A673 (cell line): ENCODE measurements around the gene TMEM179. TPM values are rescaled to one million over a fixed set of nuclear protein-coding genes. Genes with fewer than 3 reads are reported as not detected.

Experiments
- BruUV-seq: library from RNA; stranded (reverse); fragments of 400-500 nt; replicated peaks from 2 replicates; lab custom pipeline; 2021; lab: Mats Ljungman, UMichigan
- CTCF ChIA-PET: fragments of 300-600 bp; sonication (Branson Sonifier 250); formaldehyde crosslinking; loops from one replicate; lab custom pipeline; 2022; ENCODE audit warnings: antibody characterized with exemption; lab: Charles Lee
- POLR2A ChIA-PET: fragments of 300-600 bp; sonication (Branson Sonifier 250); formaldehyde crosslinking; loops from one replicate; lab custom pipeline; 2022; ENCODE audit warnings: antibody characterized with exemption; ENCODE audit not compliant: low non-redundant PET; lab: Charles Lee
- DNase-seq: peaks from one replicate; pipeline ENCODE4 v3.0.0-alpha.2; 2015; ENCODE audit warnings: low spot score
- H3K27ac ChIP-seq: fragments of 200-600 bp; sonication (generic); 2 replicates; pipeline ENCODE4 v1.5.1; 2016; ENCODE audit warnings: mixed run types, low read depth, mild to moderate bottlenecking, mixed read lengths, antibody characterized with exemption, low read length; ENCODE audit not compliant: poor library complexity, severe bottlenecking
- H3K27me3 ChIP-seq: fragments of 200-600 bp; sonication (generic); replicated peaks from 2 replicates; pipeline ENCODE4 v1.6.1; 2017; ENCODE audit warnings: mixed run types, low read depth, mild to moderate bottlenecking, mixed read lengths, antibody characterized with exemption, low read length; ENCODE audit not compliant: insufficient read depth, poor library complexity
- H3K36me3 ChIP-seq: fragments of 200-600 bp; sonication (generic); 2 replicates; pipeline ENCODE4 v1.6.1; 2016; ENCODE audit warnings: mixed run types, mild to moderate bottlenecking, mixed read lengths, antibody characterized with exemption, low read length; ENCODE audit not compliant: insufficient read depth, poor library complexity, severe bottlenecking
- H3K4me1 ChIP-seq: fragments of 200-600 bp; sonication (generic); 2 replicates; pipeline ENCODE4 v1.6.1; 2017; ENCODE audit warnings: mixed run types, mild to moderate bottlenecking, mixed read lengths, antibody characterized with exemption, low read length; ENCODE audit not compliant: insufficient read depth, poor library complexity, severe bottlenecking
- H3K4me3 ChIP-seq: fragments of 200-600 bp; sonication (generic); 2 replicates; pipeline ENCODE4 v1.5.1; 2016; ENCODE audit warnings: low read depth, mixed run types, mild to moderate bottlenecking, mixed read lengths, low read length; ENCODE audit not compliant: poor library complexity, severe bottlenecking
- H3K9me3 ChIP-seq: fragments of 200-600 bp; sonication (generic); 2 replicates; pipeline ENCODE4 v1.6.1; 2016; ENCODE audit warnings: mixed run types, low read depth, mild to moderate bottlenecking, mixed read lengths, antibody characterized with exemption, low read length; ENCODE audit not compliant: poor library complexity, severe bottlenecking
- CTCF ChIP-seq: fragments of 300-800, 200-600 bp; sonication (generic); conservative IDR thresholded peaks from 2 replicates; pipeline ENCODE4 v1.5.1; 2017; ENCODE audit warnings: low read depth, mild to moderate bottlenecking, antibody characterized with exemption, low read length, moderate library complexity, mixed read lengths
- EZH2 ChIP-seq: fragments of 200-600 bp; sonication (generic); IDR thresholded peaks from 2 replicates; pipeline ENCODE4 v1.6.1; 2017; ENCODE audit warnings: borderline replicate concordance, low read depth, mild to moderate bottlenecking, mixed read lengths, antibody characterized with exemption, low read length; ENCODE audit not compliant: poor library complexity, severe bottlenecking
- intact Hi-C: fragments of 100-400 bp; cut with micrococcal nuclease; formaldehyde crosslinking; loops from one replicate; pipeline ENCODE4 v1.10.0; 2022; ENCODE audit not compliant: unreplicated experiment
- total RNA-seq: library from RNA; stranded (reverse); gene quantifications from 2 replicates; pipeline ENCODE4 v1.2.3, GENCODE V29; 2021

The TMEM179 gene
- total RNA-seq, 1 experiment from 2014 or later = 0.58 TPM

- Histone ChIP-seq H3K36me3 (no peaks in the 10 kb centered on the region), H3K9me3 (no peaks in the 10 kb centered on the region), H3K27ac (no peak overlapping the region), H3K27me3 (no peaks in the 10 kb centered on the region), H3K4me1 (no peaks in the 10 kb centered on the region), H3K4me3 (no peak overlapping the region)
- CTCF ChIA-PET = no interaction called here
- POLR2A ChIA-PET = no interaction called here
- no peak for TF ChIP-seq CTCF
- no peak for TF ChIP-seq EZH2
- no peak for DNase-seq
- no TSS peak for BruUV-seq
- intact Hi-C loops = no loop called here
Measured at GRCh38 chr14:104553166-104554087, 51.1 kb downstream of the TMEM179 start.

GRCh38 chr14:104552738-104553125 lies 51.8 kb downstream of the TMEM179 start:
- no peak overlapping the region for H3K4me3 ChIP-seq
- intact Hi-C loops = no loop called here
- no peak for DNase-seq
- no peaks in the 10 kb centered on the region for H3K4me1 ChIP-seq
- BruUV-seq = no TSS peak
- CTCF ChIA-PET = no interaction called here
- TF ChIP-seq CTCF (no peak), EZH2 (no peak)
- no peaks in the 10 kb centered on the region for H3K36me3 ChIP-seq
- H3K27ac ChIP-seq = no peak overlapping the region
- H3K9me3 ChIP-seq = no peaks in the 10 kb centered on the region
- POLR2A ChIA-PET = no interaction called here
- no peaks in the 10 kb centered on the region for H3K27me3 ChIP-seq

- H3K4me1 ChIP-seq = no peaks in the 10 kb centered on the region
- no peak overlapping the region for H3K4me3 ChIP-seq
- intact Hi-C loops = no loop called here
- no peaks in the 10 kb centered on the region for H3K27me3 ChIP-seq
- POLR2A ChIA-PET = no interaction called here
- CTCF ChIA-PET = no interaction called here
- no peaks in the 10 kb centered on the region for H3K36me3 ChIP-seq
- no TSS peak for BruUV-seq
- no peak for DNase-seq
- no peaks in the 10 kb centered on the region for H3K9me3 ChIP-seq
- no peak overlapping the region for H3K27ac ChIP-seq
- TF ChIP-seq CTCF (no peak), EZH2 (no peak)
Measured at GRCh38 chr14:104551851-104552737, 52.5 kb downstream of the TMEM179 start.
